HepG2 (cell line): ENCODE results near the gene SMIM11. TPM values are rescaled to one million over a fixed set of nuclear protein-coding genes. Genes with fewer than 3 reads are reported as not detected.

Experiments
- ATAC-seq: fragments of 200-7000 bp; cut with Tn5 transposase; 3 replicates; pipeline ENCODE4 v1.9.1; 2020; ENCODE audit warnings: mild to moderate bottlenecking, moderate library complexity
- BruUV-seq: library from RNA; stranded (reverse); fragments of 400-500 nt; replicated peaks from 2 replicates; lab custom pipeline; 2021; lab: Mats Ljungman, UMichigan
- CTCF ChIA-PET: fragments of 300-600 bp; formaldehyde crosslinking; extraction: SDS; loops from one replicate; lab custom pipeline; 2021; ENCODE audit warnings: low total read pairs, inconsistent platforms, low intra/inter-chr PET ratio; lab: Yijun Ruan, JAX
- POLR2A ChIA-PET: fragments of 350-600 bp; sonication (Branson Sonifier 250); formaldehyde crosslinking; loops from one replicate; lab custom pipeline; 2020; ENCODE audit warnings: antibody characterized with exemption, inconsistent platforms; lab: Yijun Ruan, JAX
- DNase-seq: peaks from one replicate; pipeline ENCODE4 v3.0.0-alpha.2; 2015; ENCODE audit warnings: low spot score
- FAIRE-seq: peaks from 3 replicates; lab custom pipeline; 2011; peaks lifted over from hg19 to GRCh38; lab: Jason Lieb, UNC
- H2AFZ ChIP-seq: one replicate; pipeline ENCODE4 v1.6.1; 2011; ENCODE audit warnings: low read length, inconsistent platforms
- H3K27ac ChIP-seq: fragments of 300-600 bp; 3 replicates; pipeline ENCODE4 v1.8.0; 2011; ENCODE audit warnings: mixed run types, mild to moderate bottlenecking, mixed read lengths, low read length, inconsistent platforms; ENCODE audit not compliant: insufficient read depth; ENCODE audit errors: extremely low read length
- H3K27me3 ChIP-seq, 2 experiments: fragments of 200-600 bp in 1 of 2; 2 replicates in 1 of 2; 3 replicates in 1 of 2; pipeline versions ENCODE4 v1.6.0 to v1.8.0; 2011; ENCODE audit warnings: low read length in 2 of 2, mild to moderate bottlenecking in 2 of 2, moderate library complexity in 2 of 2, inconsistent platforms in 1 of 2; ENCODE audit not compliant: insufficient read depth in 2 of 2, control insufficient read depth in 1 of 2
- H3K36me3 ChIP-seq, 2 experiments: fragments of 200-600 bp in 1 of 2; replicated peaks in 1 of 2; 2 replicates in 1 of 2; 3 replicates in 1 of 2; pipeline versions ENCODE4 v1.5.1 to v1.8.0; 2011; ENCODE audit warnings: low read length in 2 of 2, inconsistent platforms in 1 of 2; ENCODE audit not compliant: insufficient read depth in 2 of 2, control insufficient read depth in 1 of 2
- H3K4me1 ChIP-seq: 2 replicates; pipeline ENCODE4 v1.5.1; 2012; ENCODE audit warnings: low read length, inconsistent platforms; ENCODE audit not compliant: insufficient read depth
- H3K4me2 ChIP-seq: 2 replicates; pipeline ENCODE4 v1.6.0; 2011; ENCODE audit warnings: low read depth, low read length, inconsistent platforms
- H3K4me3 ChIP-seq, 3 experiments: fragments of 200-600 bp in 1 of 3; sonication (generic), shearing (Covaris generic) in 1 of 3; replicated peaks in 1 of 3; 2 replicates each; pipeline ENCODE4 v1.5.1; 2011 to 2016; ENCODE audit warnings: low read length in 3 of 3, inconsistent platforms in 2 of 3, low read depth in 2 of 3, mild to moderate bottlenecking in 2 of 3, control low read depth in 1 of 3, mixed read lengths in 1 of 3; ENCODE audit not compliant: insufficient read depth in 1 of 3
- H3K79me2 ChIP-seq: one replicate; pipeline ENCODE4 v1.6.1; 2011; ENCODE audit warnings: low read length, inconsistent platforms; ENCODE audit not compliant: insufficient read depth
- H3K9ac ChIP-seq: 2 replicates; pipeline ENCODE4 v1.6.0; 2011; ENCODE audit warnings: mild to moderate bottlenecking, low read depth, low read length, inconsistent platforms; ENCODE audit not compliant: insufficient read depth
- H3K9me3 ChIP-seq: 2 replicates; pipeline ENCODE4 v1.5.1; 2012; ENCODE audit warnings: mild to moderate bottlenecking, low read length
- H4K20me1 ChIP-seq: 2 replicates; pipeline ENCODE4 v1.6.0; 2011; ENCODE audit warnings: inconsistent platforms, mild to moderate bottlenecking, low read length, moderate library complexity; ENCODE audit not compliant: insufficient read depth
- HNF4G ChIP-seq, 2 experiments: sonication (generic) in 1 of 2; formaldehyde crosslinking in 1 of 2; IDR thresholded peaks; 2 replicates each; pipeline versions ENCODE4 v1.4.0 to v1.6.1; 2011 to 2020; ENCODE audit warnings: borderline replicate concordance in 2 of 2, low read depth in 2 of 2, mild to moderate bottlenecking in 2 of 2, low read length in 1 of 2, missing genetic modification reagents in 1 of 2, moderate library complexity in 1 of 2
- NR3C1 ChIP-seq: sonication (generic); formaldehyde crosslinking; IDR thresholded peaks from 2 replicates; pipeline ENCODE4 v1.4.0; 2020; ENCODE audit warnings: missing genetic modification reagents
- POLR2G ChIP-seq: fragments of 200-400 bp; formaldehyde crosslinking; IDR thresholded peaks from 2 replicates; pipeline ENCODE4 v1.6.1; 2018; ENCODE audit warnings: mild to moderate bottlenecking, low read depth, low read length, moderate library complexity
- SMARCC2 ChIP-seq: fragments of 450-650 bp; IDR thresholded peaks from 2 replicates; pipeline ENCODE4 v1.6.1; 2017; ENCODE audit warnings: antibody characterized with exemption, mild to moderate bottlenecking
- TAF1 ChIP-seq: sonication (generic); formaldehyde crosslinking; IDR thresholded peaks from 2 replicates; pipeline ENCODE4 v1.4.0; 2020; ENCODE audit warnings: missing genetic modification reagents
- TOPORS ChIP-seq: sonication (generic); formaldehyde crosslinking; IDR thresholded peaks from 2 replicates; pipeline ENCODE4 v1.8.0; 2023; ENCODE audit warnings: mild to moderate bottlenecking, missing genetic modification reagents
- ZBTB3 ChIP-seq: sonication (generic); formaldehyde crosslinking; IDR thresholded peaks from 2 replicates; pipeline ENCODE4 v1.4.0; 2020; ENCODE audit warnings: low read depth, mild to moderate bottlenecking, moderate library complexity, missing genetic modification reagents, borderline replicate concordance
- ZNF17 ChIP-seq: sonication (generic); formaldehyde crosslinking; IDR thresholded peaks from 2 replicates; pipeline ENCODE4 v1.5.0; 2020; ENCODE audit warnings: mild to moderate bottlenecking, missing genetic modification reagents
- ZNF251 ChIP-seq: sonication (generic); formaldehyde crosslinking; IDR thresholded peaks from 2 replicates; pipeline ENCODE4 v1.9.0; 2021; ENCODE audit warnings: mild to moderate bottlenecking, missing genetic modification reagents
- ZNF282 ChIP-seq: fragments of 450-650 bp; IDR thresholded peaks from 2 replicates; pipeline ENCODE4 v1.6.1; 2018; ENCODE audit not compliant: partially characterized antibody
- ZNF383 ChIP-seq: sonication (generic); formaldehyde crosslinking; IDR thresholded peaks from 2 replicates; pipeline ENCODE4 v1.4.0; 2020; ENCODE audit warnings: missing genetic modification reagents, mild to moderate bottlenecking, borderline replicate concordance
- ZNF772 ChIP-seq: sonication (generic); formaldehyde crosslinking; IDR thresholded peaks from 2 replicates; pipeline ENCODE4 v1.5.0; 2020; ENCODE audit warnings: mild to moderate bottlenecking, missing genetic modification reagents
- WGBS: methylation state at CpG from one replicate; pipeline ENCODE4 v1.1.6; 2017; ENCODE audit warnings: low lambda C conversion rate; 5-methylcytosine and 5-hydroxymethylcytosine counted together
- in situ Hi-C: cut with HindIII; loops from 2 replicates; pipeline ENCODE4 v1.10.0; 2017; ENCODE audit warnings: low pct_unique_long_range_greater_than_20kb; ENCODE audit not compliant: extremely low pct_ligation_motif_present
- intact Hi-C: fragments of 100-400 bp; cut with micrococcal nuclease; formaldehyde crosslinking; loops from one replicate; pipeline ENCODE4 v1.10.0; 2022; ENCODE audit not compliant: unreplicated experiment
- polyA plus RNA-seq, 8 experiments: library from polyadenylated mRNA; depleted of rRNA in 3 of 8; stranded (reverse) in 7 of 8; unstranded in 1 of 8; fragments of >200 nt; fragmentation: Illumina TruSeq in 4 of 8; extraction: Trizol in 4 of 8; gene quantifications; 2 replicates each; pipeline versions ENCODE4 v1.2.1 to v1.2.3, GENCODE V29; 2011 to 2016; ENCODE audit warnings: low read depth in 4 of 8, missing spikeins in 1 of 8, mixed read lengths in 1 of 8; ENCODE audit not compliant: insufficient read depth in 1 of 8
- total RNA-seq, 5 experiments: library from RNA; depleted of rRNA; stranded (reverse); fragments of >200 nt; fragmentation: Illumina TruSeq; extraction: Trizol; gene quantifications; 2 replicates each; pipeline ENCODE4 v1.2.3, GENCODE V29; 2016; ENCODE audit warnings: low read depth in 1 of 5
- TF ChIP-seq, protein P1 (sequence below): sonication (generic); formaldehyde crosslinking; IDR thresholded peaks from 2 replicates; pipeline ENCODE4 v1.5.1; 2020; ENCODE audit warnings: missing genetic modification reagents, mild to moderate bottlenecking, borderline replicate concordance

The SMIM11 gene
- total and polyA plus RNA-seq, 2 of the 13 experiments (the other 11 are each of a cell fraction or from before 2014, with no cell fraction given), result 6.4 to 18.9 TPM

DNA sequence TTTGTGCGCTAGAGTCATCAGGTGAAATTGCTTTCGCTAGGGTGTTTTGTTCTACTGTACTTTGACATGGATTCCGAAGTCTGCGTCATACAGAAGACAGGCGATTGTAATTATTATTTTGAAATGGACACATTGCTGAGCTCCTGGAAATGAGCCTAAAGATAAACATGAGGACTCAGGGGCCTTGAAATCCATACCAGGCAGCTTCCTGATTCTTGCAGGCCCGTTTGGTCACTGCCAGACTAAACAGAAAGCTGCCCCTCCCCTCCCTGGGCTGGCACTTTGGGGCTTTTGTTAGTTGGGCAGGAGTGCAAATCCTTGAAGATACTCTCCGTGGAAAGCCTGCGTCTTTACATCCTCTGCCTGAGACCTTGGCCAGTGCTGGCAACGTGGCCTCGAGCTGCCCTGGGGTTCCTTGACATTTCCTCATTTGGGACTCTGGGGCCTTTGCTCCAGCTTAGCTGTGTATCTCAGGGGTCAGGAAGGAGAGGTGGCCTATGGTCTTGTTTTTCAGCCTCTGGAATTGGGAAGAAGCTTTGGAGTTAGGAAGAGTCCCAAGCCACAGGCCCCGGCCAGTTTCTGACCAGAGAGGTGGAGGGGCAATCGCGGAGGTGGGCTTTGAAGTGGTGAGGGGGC lies 38.4 kb upstream of the SMIM11 start:
- Histone ChIP-seq H3K9me3 (no peaks in the 10 kb centered on the region), H3K4me3 (no peak overlapping the region), H3K27me3 (peaks cover 1 to 36% of the 10 kb centered on the region in 2 experiments; a peak in 3 of 5 replicates), H3K79me2 (no peaks in the 10 kb centered on the region), H3K4me2 (no peak overlapping the region), H2AFZ (no peak overlapping the region), H3K4me1 (peaks cover 13% of the 10 kb centered on the region), H3K9ac (no peak overlapping the region), H3K27ac (no peak overlapping the region), H4K20me1 (no peaks in the 10 kb centered on the region)
- intact Hi-C loops, result no loop called here
- FAIRE-seq, result no peak
- POLR2A ChIA-PET, result no interaction called here
- ATAC-seq, result no peak
- WGBS, result 63% methylated on average over 13 of the region's 13 CpGs
- in situ Hi-C loops, result no loop called here
- CTCF ChIA-PET, result no interaction called here
- DNase-seq, result no peak
- BruUV-seq, result no TSS peak
- TF ChIP-seq ZBTB3 (CRISPR knock-in tag), result no peak
- no peak for TF ChIP-seq POLR2G
- TF ChIP-seq ZNF772, result no peak
- no peak for TF ChIP-seq TOPORS
- no peak for TF ChIP-seq ZNF383
- no peak for TF ChIP-seq ZNF251 (CRISPR knock-in tag)
- no peak for TF ChIP-seq HNF4G (IDR thresholded peaks at IDR 0.05; ENCODE audit: borderline replicate concordance, low read depth, low read length)
- no peak for TF ChIP-seq HNF4G (CRISPR knock-in tag; IDR thresholded peaks at IDR 0.05; ENCODE audit: borderline replicate concordance, low read depth)
- no peak for TF ChIP-seq SMARCC2
- TF ChIP-seq NR3C1 (CRISPR knock-in tag), result no peak
- TF ChIP-seq ZNF17 (CRISPR knock-in tag), result no peak
- TF ChIP-seq ZNF282, result no peak
- no peak for TF ChIP-seq TAF1
- TF ChIP-seq, protein P1, sequence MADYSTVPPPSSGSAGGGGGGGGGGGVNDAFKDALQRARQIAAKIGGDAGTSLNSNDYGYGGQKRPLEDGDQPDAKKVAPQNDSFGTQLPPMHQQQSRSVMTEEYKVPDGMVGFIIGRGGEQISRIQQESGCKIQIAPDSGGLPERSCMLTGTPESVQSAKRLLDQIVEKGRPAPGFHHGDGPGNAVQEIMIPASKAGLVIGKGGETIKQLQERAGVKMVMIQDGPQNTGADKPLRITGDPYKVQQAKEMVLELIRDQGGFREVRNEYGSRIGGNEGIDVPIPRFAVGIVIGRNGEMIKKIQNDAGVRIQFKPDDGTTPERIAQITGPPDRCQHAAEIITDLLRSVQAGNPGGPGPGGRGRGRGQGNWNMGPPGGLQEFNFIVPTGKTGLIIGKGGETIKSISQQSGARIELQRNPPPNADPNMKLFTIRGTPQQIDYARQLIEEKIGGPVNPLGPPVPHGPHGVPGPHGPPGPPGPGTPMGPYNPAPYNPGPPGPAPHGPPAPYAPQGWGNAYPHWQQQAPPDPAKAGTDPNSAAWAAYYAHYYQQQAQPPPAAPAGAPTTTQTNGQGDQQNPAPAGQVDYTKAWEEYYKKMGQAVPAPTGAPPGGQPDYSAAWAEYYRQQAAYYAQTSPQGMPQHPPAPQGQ, result no peak
- TF ChIP-seq, all 625 proteins: peak for 0
- H3K36me3 ChIP-seq, result no peaks in the 10 kb centered on the region
